ENCODE data around the gene CRACR2B.

The CRACR2B gene

GRCh38 chr11:838441-839279 is 10.9 kb downstream of the CRACR2B start:
- no peak for DNase-seq (ENCODE audit: low read depth in 1 of 2, low spot score in 1 of 2)

- DNase-seq (ENCODE audit: low read depth in 1 of 2, low spot score in 1 of 2), result no peak
Measured at GRCh38 chr11:839280-839623, 11.5 kb downstream of the CRACR2B start.

GRCh38 chr11:839875-840617 is 12.3 kb downstream of the CRACR2B start:
- no peak for DNase-seq (ENCODE audit: low read depth in 1 of 2, low spot score in 1 of 2)

- DNase-seq (ENCODE audit: low read depth in 1 of 2, low spot score in 1 of 2), result no peak
Measured at GRCh38 chr11:841981-842369, 14.3 kb downstream of the CRACR2B start.

- DNase-seq (ENCODE audit: low read depth in 1 of 2, low spot score in 1 of 2), result peak; percentile 80 to 81
Measured at GRCh38 chr11:842370-843002, 14.8 kb downstream of the CRACR2B start, which contains the start of the genes POLR2L and TSPAN4. Gene POLR2L (minus strand): TSS chr11:842529. CDS start chr11:842508, 21 bp downstream. Gene TSPAN4 (plus strand): TSS chr11:842852. CDS start chr11:850305, 7,453 bp downstream.

GRCh38 chr11:843086-843734 is 15.5 kb downstream of the CRACR2B start:
- no peak for DNase-seq (ENCODE audit: low read depth in 1 of 2, low spot score in 1 of 2)

GRCh38 chr11:843818-844692 is 16.3 kb downstream of the CRACR2B start:
- no peak for DNase-seq (ENCODE audit: low read depth in 1 of 2, low spot score in 1 of 2)

DNA sequence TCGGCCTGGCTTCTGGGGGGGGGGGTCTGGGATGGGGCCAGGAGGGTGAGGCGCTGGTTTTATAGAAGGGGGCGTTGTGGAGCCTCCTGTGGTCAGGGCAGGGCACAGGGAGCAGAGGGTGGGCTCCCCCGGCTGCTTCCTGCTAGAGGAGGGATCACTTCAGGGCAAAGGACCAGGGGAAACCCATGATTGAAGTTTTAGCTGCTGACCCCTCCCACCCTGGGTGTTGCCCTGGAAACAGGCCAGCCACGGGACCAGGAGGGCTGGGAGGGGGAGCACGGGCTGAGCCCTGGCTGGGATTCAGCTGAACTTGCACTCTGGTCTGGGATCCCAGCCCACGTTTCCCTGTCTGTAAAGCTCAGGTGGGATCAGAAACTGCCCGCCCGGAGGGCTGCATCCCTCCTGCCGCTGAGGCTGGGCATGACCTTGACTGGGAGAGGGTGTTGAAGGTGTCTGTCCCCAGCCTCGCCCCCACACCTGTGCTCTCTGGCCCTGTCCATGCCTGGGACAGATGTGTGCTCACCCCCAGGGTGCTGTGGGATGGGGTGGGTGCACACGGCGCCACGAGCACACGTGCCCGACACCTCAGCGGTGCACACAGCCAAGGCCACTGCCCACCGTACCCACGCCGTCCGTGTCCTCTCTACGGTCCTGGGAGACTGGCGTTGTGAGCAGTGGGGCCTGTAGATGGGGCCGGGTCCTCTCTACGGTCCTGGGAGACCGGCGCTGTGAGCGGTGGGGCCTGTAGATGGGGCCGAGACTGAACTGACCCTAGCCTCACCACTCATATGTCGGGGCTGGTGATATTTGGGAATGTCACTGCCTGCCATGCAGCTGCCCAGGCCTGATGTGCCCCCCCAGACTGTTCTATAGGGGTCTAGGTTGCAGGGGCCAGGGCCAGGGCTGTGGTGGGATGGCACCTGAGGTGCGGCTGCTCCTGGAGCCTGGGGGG is 17.2 kb downstream of the CRACR2B start:
- DNase-seq (ENCODE audit: low read depth in 1 of 2, low spot score in 1 of 2), result no peak

DNA sequence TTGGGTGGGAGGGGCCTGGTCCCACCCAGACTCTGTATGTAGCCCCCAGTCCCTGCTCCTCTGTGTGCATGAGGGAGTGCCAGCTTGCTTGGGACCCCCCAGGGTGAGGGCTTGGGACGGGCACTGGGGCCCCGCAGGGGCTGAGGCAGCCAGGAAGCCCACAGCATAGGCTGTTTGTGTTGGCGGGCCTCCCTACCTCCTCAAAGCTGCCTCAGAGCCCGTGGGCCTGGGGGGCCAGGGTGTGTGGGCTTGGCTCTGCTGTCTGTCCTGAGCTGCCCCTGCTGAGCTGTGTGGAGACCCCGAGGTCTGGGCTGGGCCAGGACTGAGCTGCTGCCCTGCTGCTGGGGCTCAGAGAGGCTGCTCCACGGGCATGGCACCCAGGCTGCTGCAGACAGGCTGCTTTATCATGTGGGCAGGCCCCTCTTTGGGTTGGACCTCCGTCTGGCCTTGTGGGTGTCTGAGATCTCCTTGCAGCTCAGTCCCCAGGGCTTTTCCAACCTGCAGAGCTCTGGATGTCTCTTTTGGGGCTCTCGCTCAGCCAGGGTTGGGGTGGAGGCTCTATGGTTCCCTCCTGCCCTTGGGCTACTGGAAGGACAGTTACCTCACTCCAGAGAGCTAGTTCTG is 18.3 kb downstream of the CRACR2B start:
- no peak for DNase-seq (ENCODE audit: low read depth in 1 of 2, low spot score in 1 of 2)

GRCh38 chr11:846496-847098 is 18.9 kb downstream of the CRACR2B start:
- DNase-seq (ENCODE audit: low read depth in 1 of 2, low spot score in 1 of 2), result no peak

- DNase-seq (ENCODE audit: low read depth in 1 of 2, low spot score in 1 of 2), result no peak
Measured at GRCh38 chr11:847876-848275, 20.2 kb downstream of the CRACR2B start.

DNA sequence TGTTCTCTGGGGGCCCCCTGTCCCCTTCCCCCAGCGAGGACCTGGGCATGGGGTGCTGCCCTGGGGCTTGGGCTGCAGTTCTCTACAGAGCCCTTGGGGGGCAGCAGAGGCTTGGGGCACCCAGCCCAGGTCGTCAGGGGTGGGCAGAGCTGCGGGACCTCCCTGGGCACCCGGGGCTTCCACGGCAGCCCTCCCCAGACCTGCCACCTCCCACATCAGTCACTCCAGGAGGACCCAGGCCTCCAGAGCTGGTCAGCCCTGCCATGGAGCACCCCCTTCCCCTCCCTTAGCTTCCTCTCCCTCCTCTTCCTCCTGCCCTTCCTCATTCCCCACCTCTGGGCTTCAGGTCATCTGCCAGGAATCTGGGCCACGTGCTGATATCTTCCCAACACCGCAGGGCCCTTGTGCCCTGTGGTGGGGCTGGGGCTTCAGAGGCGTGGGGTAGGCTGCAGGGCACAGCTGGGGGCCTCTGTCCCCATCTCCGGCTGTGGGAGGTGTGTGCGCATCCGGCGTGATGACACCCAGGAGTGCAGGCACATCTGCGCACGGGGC is 20.7 kb downstream of the CRACR2B start:
- peak; percentile 37 to 47 for DNase-seq (ENCODE audit: low read depth in 1 of 2, low spot score in 1 of 2)

GRCh38 chr11:849104-849824 is 21.5 kb downstream of the CRACR2B start:
- DNase-seq (ENCODE audit: low read depth in 1 of 2, low spot score in 1 of 2), result no peak

- no peak for DNase-seq (ENCODE audit: low read depth in 1 of 2, low spot score in 1 of 2)
Measured at GRCh38 chr11:849951-850774, 22.4 kb downstream of the CRACR2B start.

DNA sequence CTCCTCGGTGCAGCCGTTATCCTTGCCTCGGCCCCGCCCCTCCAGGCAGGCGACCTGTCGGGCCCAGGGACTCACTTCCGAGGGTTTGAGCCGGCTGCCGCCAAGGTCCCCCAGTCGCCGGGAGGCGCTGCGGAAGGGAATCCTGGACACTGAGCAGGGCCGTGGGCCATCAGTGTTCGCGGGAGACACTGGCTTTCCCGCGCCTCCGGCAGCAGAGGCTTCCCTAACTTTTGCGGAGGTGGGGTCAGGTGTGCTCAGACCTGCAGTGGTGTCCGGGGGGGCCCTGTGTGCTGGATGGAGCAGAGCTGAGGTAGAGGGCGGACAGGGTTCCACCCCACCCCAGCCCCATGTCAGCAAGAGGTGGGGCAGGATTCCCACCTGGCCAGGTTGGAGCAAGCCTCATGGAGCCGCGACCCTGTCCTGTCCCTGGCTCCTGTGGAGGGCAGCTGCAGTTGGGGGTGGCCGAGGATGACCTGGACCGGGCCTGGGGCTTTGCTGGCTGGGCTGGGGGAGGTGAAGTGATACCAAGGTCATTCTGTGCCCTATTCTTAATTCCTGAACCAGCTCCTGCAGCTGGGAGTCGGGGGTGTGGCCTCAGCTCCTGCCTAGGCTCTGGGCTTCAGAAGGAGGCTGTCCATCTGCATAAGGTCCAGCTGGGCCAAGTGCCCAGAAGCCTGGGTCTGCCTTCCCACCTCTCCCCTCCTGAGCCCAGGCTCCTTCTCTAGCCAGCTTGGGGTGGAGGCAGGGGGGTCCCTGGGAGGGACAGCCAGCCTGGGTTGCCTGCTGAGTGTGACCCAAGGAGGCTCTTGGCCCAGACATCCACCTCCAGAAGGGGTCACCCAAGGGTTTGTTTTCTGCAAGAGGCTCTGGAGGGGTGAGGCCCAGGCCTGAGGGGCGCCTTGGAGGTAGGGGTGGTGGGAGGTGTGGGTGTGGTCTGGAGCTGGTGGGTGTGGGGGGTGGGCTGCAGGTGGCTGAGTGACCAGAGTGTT is 23.4 kb downstream of the CRACR2B start:
- DNase-seq (ENCODE audit: low read depth in 1 of 2, low spot score in 1 of 2), result no peak

Measured in activated T-helper 1 cell treated with anti-CD3 and anti-CD28 coated beads, Interleukin-2, amount 50 U/mL, for 16 hours (primary cell).